GM18505 (cell line): ENCODE measurements around the gene AP3B2.

ENCODE experiments used
- ATAC-seq: cut with Tn5 transposase; IDR thresholded peaks from one replicate; pipeline ENCODE4 v1.9.1; 2021; ENCODE audit not compliant: unreplicated experiment
- POLR2A ChIP-seq: IDR thresholded peaks from 4 replicates; pipeline ENCODE4 v1.6.1; 2011; ENCODE audit warnings: borderline replicate concordance; ENCODE audit not compliant: insufficient read depth, insufficient read length; ENCODE audit errors: extremely low read depth

The AP3B2 gene

GRCh38 chr15:82635798-82636197 is 73.9 kb downstream of the AP3B2 start:
- ATAC-seq: no peak
- no peak for TF ChIP-seq POLR2A

- no peak for TF ChIP-seq POLR2A
- no peak for ATAC-seq
Measured at GRCh38 chr15:82630033-82630432, 79.6 kb downstream of the AP3B2 start.

- no peak for TF ChIP-seq POLR2A
Measured at GRCh38 chr15:82625136-82625535, 84.5 kb downstream of the AP3B2 start.

GRCh38 chr15:82624438-82624837 is 85.2 kb downstream of the AP3B2 start:
- no peak for ATAC-seq
- TF ChIP-seq POLR2A: no peak

More at GRCh38 chr15:82625136-82625535, 84.5 kb downstream of the AP3B2 start:
- no peak for ATAC-seq

GRCh38 chr15:82624008-82624407 is 85.7 kb downstream of the AP3B2 start:
- ATAC-seq: no peak
- no peak for TF ChIP-seq POLR2A

- no peak for TF ChIP-seq POLR2A
- ATAC-seq: no peak
Measured at GRCh38 chr15:82621970-82622369, 87.7 kb downstream of the AP3B2 start.

GRCh38 chr15:82613747-82614146 is 95.9 kb downstream of the AP3B2 start:
- TF ChIP-seq POLR2A: no peak
- ATAC-seq: no peak

- ATAC-seq: no peak
- TF ChIP-seq POLR2A: no peak
Measured at GRCh38 chr15:82611348-82611747, 98.3 kb downstream of the AP3B2 start.
